Measurements from ENCODE around the gene POLR2J.
"Not testable (repeated sequence)": the region's sequence is repeated elsewhere in the genome, so short reads cannot be mapped to it uniquely, and the experiment has no call there.

The POLR2J gene

GRCh38 chr7:102464577-102465280, 14.0 kb downstream of the POLR2J start, which contains the start of the genes ALKBH4 and LRWD1:
Gene ALKBH4 (minus strand): TSS chr7:102464863. CDS start chr7:102464836, 27 bp downstream.
Gene LRWD1 (plus strand): TSS chr7:102464984. CDS start chr7:102465081, 97 bp downstream.
- Histone ChIP-seq H3K4me3 (ENCODE audit: low read length) (peak within 1 kb of the TSS; percentile 99), H3K4me1 (ENCODE audit: insufficient read depth, low read length) (peaks cover 14% of the 10 kb centered on the region), H3K36me3 (ENCODE audit: insufficient read depth, low read length) (peaks cover 29% of the 10 kb centered on the region), H3K9me3 (ENCODE audit: low read length) (no peaks in the 10 kb centered on the region), H2AFZ (ENCODE audit: low read depth, low read length) (peak within 1 kb of the TSS; percentile 89), H3K27me3 (ENCODE audit: insufficient read depth, low read length) (no peaks in the 10 kb centered on the region)

DNA sequence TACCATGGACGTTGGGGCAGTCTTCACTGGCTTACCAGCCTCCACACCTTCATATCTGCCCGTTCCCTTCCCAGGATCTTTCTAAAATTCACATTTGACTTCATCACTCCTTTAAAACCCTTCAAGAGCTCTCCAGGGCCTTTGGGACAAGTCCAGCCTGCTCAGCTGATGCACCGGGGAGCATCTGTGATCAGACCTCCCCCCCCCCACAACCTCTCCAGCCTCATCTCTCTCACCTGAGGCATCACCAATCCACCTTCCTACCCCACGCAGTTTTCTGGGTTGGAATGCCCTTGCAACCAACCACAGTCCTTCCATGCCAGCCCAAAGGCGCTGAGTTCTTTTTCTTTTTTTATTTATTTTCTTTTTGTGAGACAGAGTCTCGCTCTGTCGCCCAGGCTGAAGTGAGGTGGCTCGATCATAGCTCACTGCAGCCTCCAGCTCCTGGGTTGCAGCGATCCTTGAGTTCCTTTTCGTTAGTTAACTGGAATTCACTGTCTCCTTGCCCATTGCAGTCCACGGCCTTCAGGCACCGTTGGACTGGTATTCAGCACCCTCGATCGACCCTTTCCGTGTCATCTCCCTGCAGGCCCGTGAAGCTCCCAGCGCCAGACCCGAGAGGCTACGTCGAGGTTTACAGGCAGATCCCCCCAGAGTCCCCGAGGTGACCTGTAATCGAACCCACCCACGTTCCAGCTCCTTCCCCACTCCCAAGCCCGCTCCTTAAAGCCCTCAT, 14.7 kb downstream of the POLR2J start:
- Histone ChIP-seq H3K4me3 (ENCODE audit: low read length) (peak overlapping the region; percentile 99), H2AFZ (ENCODE audit: low read depth, low read length) (peak overlapping the region; percentile 89), H3K9me3 (ENCODE audit: low read length) (no peaks in the 10 kb centered on the region), H3K36me3 (ENCODE audit: insufficient read depth, low read length) (peaks cover 28% of the 10 kb centered on the region), H3K27me3 (ENCODE audit: insufficient read depth, low read length) (no peaks in the 10 kb centered on the region), H3K4me1 (ENCODE audit: insufficient read depth, low read length) (peaks cover 14% of the 10 kb centered on the region)

- no peak overlapping the region for H3K4me3 ChIP-seq (ENCODE audit: low read length)
- H3K27me3 ChIP-seq (ENCODE audit: insufficient read depth, low read length): no peaks in the 10 kb centered on the region
- H2AFZ ChIP-seq (ENCODE audit: low read depth, low read length): no peak overlapping the region
- peaks cover 36% of the 10 kb centered on the region for H3K36me3 ChIP-seq (ENCODE audit: insufficient read depth, low read length)
- H3K4me1 ChIP-seq (ENCODE audit: insufficient read depth, low read length): peaks cover 8% of the 10 kb centered on the region
- H3K9me3 ChIP-seq (ENCODE audit: low read length): no peaks in the 10 kb centered on the region
These were observed 18.3 kb downstream of the POLR2J start for GRCh38 chr7:102460467-102460866.

DNA sequence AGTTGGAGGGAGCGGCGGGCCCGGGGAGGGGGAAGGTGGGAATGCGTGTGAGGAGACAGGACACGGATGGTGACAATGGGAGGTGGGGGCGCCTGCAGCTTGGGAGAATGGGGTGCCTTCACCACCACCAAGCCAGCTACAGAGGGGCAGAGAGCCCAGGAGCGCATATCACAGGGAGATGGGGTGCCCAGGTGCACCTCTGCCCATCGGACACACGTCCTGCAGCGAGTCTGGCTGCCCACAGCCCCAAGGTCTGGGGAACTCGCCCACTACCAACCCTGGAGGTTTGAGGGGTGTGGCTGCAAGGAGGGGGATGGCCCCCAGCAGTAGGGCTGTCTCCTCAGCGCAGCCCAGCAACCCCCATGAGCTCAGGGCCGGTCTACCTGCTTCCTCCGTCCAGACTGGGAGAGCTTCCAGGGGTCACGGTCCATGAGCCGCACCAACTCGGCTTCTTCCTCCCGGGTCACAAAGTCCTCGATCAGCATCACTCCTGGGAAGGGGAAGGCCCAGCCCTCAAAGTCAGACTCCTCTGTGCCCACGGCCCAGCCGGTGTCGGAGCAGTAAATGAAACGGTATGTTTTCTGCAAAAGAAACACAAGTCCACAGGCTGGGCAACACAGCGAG, 19.4 kb downstream of the POLR2J start:
- no peak overlapping the region for H2AFZ ChIP-seq (ENCODE audit: low read depth, low read length)
- no peaks in the 10 kb centered on the region for H3K9me3 ChIP-seq (ENCODE audit: low read length)
- H3K36me3 ChIP-seq (ENCODE audit: insufficient read depth, low read length): peaks cover 41% of the 10 kb centered on the region
- H3K4me1 ChIP-seq (ENCODE audit: insufficient read depth, low read length): peaks cover 7% of the 10 kb centered on the region
- H3K4me3 ChIP-seq (ENCODE audit: low read length): no peak overlapping the region
- no peaks in the 10 kb centered on the region for H3K27me3 ChIP-seq (ENCODE audit: insufficient read depth, low read length)

DNA sequence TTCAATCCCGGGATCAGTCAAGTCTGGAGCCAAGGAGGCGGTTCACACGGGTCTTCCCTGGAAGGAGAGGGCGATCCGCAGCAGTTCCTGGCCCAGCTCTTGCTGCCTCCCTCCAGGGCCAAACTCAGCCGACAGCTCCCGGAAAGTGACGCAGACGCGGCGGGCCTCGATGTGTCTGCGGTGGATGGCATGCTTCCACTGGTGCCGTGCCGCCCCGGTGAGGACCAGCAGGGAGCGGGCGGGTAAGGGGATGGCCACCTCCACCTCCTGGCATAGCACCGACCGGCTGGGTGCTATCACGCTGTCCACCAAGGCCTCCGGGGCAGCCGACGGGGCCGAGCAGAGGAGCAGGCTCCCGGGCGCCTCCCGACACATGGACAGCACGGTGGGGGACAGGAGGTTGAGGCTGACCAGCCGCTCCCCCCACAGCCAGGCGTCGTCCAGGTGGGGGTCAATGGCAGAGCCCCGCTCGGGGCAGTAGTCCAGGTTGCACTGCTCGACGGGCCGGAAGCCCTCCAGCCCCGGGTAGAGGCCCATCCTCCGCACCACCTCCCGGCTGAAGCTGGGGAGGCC, 21.3 kb downstream of the POLR2J start:
- Histone ChIP-seq H2AFZ (ENCODE audit: low read depth, low read length) (no peak overlapping the region), H3K9me3 (ENCODE audit: low read length) (no peaks in the 10 kb centered on the region), H3K36me3 (ENCODE audit: insufficient read depth, low read length) (peaks cover 41% of the 10 kb centered on the region)

DNA sequence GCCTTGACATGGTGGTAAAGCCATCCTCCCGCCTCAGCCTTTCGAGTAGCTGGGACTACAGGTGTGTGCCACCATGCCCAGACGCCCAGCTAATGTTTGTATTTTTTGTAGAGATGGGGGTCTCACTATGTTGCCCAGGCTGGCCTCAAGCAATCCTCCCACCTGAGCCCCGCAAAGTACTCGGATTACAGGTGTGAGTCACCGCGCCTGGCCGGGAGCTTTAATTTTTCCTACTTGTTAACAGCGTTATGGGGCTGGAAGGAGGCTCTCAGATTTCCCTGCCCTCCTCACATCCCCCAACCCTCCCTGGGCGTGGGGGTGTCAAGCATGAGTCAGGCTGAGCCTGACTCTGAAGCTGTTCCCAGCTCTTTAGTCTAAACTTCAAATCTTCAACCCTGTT, 22.4 kb downstream of the POLR2J start:
- H3K36me3 ChIP-seq (ENCODE audit: insufficient read depth, low read length): peaks cover 38% of the 10 kb centered on the region

More for the DNA sequence above, 21.3 kb downstream of the POLR2J start:
- Histone ChIP-seq H3K4me3 (ENCODE audit: low read length) (no peak overlapping the region), H3K4me1 (ENCODE audit: insufficient read depth, low read length) (no peaks in the 10 kb centered on the region), H3K27me3 (ENCODE audit: insufficient read depth, low read length) (no peaks in the 10 kb centered on the region)

DNA sequence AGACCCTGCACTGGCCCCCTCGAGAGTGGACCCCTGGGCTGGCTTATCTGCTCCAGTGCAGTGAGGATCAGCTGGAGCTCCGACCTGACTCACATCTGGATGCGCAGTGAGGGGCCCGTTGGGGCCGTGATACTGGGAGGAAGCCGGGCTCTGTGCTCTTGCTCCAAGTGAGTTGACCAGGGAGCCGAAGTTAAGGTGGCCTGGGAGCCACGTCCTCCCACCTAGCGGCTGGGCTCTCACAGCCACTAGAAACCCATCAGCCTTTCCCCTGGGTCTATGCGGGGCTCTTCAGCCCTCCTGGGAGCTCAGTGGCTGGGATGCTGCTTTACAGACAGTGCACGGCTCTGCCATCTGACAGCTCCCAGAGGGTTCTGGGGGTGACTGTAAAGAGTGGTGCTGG, 23.1 kb downstream of the POLR2J start:
- no peak overlapping the region for H2AFZ ChIP-seq (ENCODE audit: low read depth, low read length)
- H3K4me1 ChIP-seq (ENCODE audit: insufficient read depth, low read length): peaks cover 8% of the 10 kb centered on the region
- no peaks in the 10 kb centered on the region for H3K27me3 ChIP-seq (ENCODE audit: insufficient read depth, low read length)
- H3K4me3 ChIP-seq (ENCODE audit: low read length): no peak overlapping the region
- H3K36me3 ChIP-seq (ENCODE audit: insufficient read depth, low read length): peaks cover 38% of the 10 kb centered on the region
- no peaks in the 10 kb centered on the region for H3K9me3 ChIP-seq (ENCODE audit: low read length)

More for the DNA sequence above, 22.4 kb downstream of the POLR2J start:
- Histone ChIP-seq H3K4me3 (ENCODE audit: low read length) (no peak overlapping the region), H3K4me1 (ENCODE audit: insufficient read depth, low read length) (peaks cover 7% of the 10 kb centered on the region), H3K9me3 (ENCODE audit: low read length) (no peaks in the 10 kb centered on the region), H2AFZ (ENCODE audit: low read depth, low read length) (no peak overlapping the region), H3K27me3 (ENCODE audit: insufficient read depth, low read length) (no peaks in the 10 kb centered on the region)

GRCh38 chr7:102454932-102455331, 23.8 kb downstream of the POLR2J start:
- not testable (repeated sequence) for H3K4me1 ChIP-seq (ENCODE audit: insufficient read depth, low read length); H3K4me3 ChIP-seq (ENCODE audit: low read length); H2AFZ ChIP-seq (ENCODE audit: low read depth, low read length); H3K9me3 ChIP-seq (ENCODE audit: low read length); H3K27me3 ChIP-seq (ENCODE audit: insufficient read depth, low read length)
- H3K36me3 ChIP-seq (ENCODE audit: insufficient read depth, low read length): peaks cover 35% of the 10 kb centered on the region

- H3K9me3 ChIP-seq (ENCODE audit: low read length): no peaks in the 10 kb centered on the region
These were observed 24.3 kb downstream of the POLR2J start for GRCh38 chr7:102454468-102454867.

DNA sequence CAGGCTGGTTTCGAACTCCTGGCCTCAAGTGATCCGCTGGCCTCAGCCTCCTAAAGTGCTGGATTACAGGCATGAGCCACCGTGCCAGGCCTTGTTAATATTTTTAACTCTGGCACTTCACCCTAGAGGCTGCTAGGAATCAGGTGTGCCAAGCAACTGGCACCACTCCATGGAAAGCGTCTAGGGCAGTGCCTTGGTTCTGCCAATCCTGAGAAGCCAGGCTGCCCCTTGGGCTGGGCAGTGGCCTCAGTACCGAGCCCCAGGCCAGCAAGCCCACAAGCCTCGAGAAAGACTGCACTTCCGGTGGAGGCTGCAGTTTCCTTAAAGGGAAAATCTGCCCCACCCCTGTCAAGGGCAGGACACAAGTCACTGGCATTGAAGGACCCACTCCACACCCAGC, 25.4 kb downstream of the POLR2J start:
- Histone ChIP-seq H3K4me1 (ENCODE audit: insufficient read depth, low read length) (peaks cover 8% of the 10 kb centered on the region), H3K9me3 (ENCODE audit: low read length) (no peaks in the 10 kb centered on the region), H3K27me3 (ENCODE audit: insufficient read depth, low read length) (no peaks in the 10 kb centered on the region), H3K36me3 (ENCODE audit: insufficient read depth, low read length) (peaks cover 25% of the 10 kb centered on the region), H3K4me3 (ENCODE audit: low read length) (no peak overlapping the region), H2AFZ (ENCODE audit: low read depth, low read length) (no peak overlapping the region)

More at GRCh38 chr7:102454468-102454867, 24.3 kb downstream of the POLR2J start:
- Histone ChIP-seq H3K4me3 (ENCODE audit: low read length) (no peak overlapping the region), H3K36me3 (ENCODE audit: insufficient read depth, low read length) (peaks cover 33% of the 10 kb centered on the region), H3K4me1 (ENCODE audit: insufficient read depth, low read length) (peaks cover 8% of the 10 kb centered on the region), H3K27me3 (ENCODE audit: insufficient read depth, low read length) (no peaks in the 10 kb centered on the region), H2AFZ (ENCODE audit: low read depth, low read length) (no peak overlapping the region)

- no peaks in the 10 kb centered on the region for H3K27me3 ChIP-seq (ENCODE audit: insufficient read depth, low read length)
- peaks cover 8% of the 10 kb centered on the region for H3K4me1 ChIP-seq (ENCODE audit: insufficient read depth, low read length)
- H3K4me3 ChIP-seq (ENCODE audit: low read length): no peak overlapping the region
- H3K9me3 ChIP-seq (ENCODE audit: low read length): no peaks in the 10 kb centered on the region
- H2AFZ ChIP-seq (ENCODE audit: low read depth, low read length): no peak overlapping the region
- H3K36me3 ChIP-seq (ENCODE audit: insufficient read depth, low read length): peaks cover 21% of the 10 kb centered on the region
These were observed 26.3 kb downstream of the POLR2J start for GRCh38 chr7:102452451-102452850.

GRCh38 chr7:102451371-102452054, 27.2 kb downstream of the POLR2J start:
- H3K4me1 ChIP-seq (ENCODE audit: insufficient read depth, low read length): peaks cover 8% of the 10 kb centered on the region
- no peak overlapping the region for H3K4me3 ChIP-seq (ENCODE audit: low read length)
- H3K27me3 ChIP-seq (ENCODE audit: insufficient read depth, low read length): no peaks in the 10 kb centered on the region
- no peaks in the 10 kb centered on the region for H3K9me3 ChIP-seq (ENCODE audit: low read length)
- H3K36me3 ChIP-seq (ENCODE audit: insufficient read depth, low read length): peaks cover 23% of the 10 kb centered on the region
- no peak overlapping the region for H2AFZ ChIP-seq (ENCODE audit: low read depth, low read length)

Data from neuron (in vitro differentiated cells).